MM.1S (cell line): ENCODE data around the gene TROAP.

ENCODE experiments used
- CTCF ChIP-seq: fragments of 300-600 bp; sonication (generic); IDR thresholded peaks from 2 replicates; pipeline ENCODE4 v1.5.1; 2016; ENCODE audit warnings: antibody characterized with exemption, low read length, mixed read lengths
- EZH2phosphoT487 ChIP-seq: fragments of 300-600 bp; sonication (generic); IDR thresholded peaks from 2 replicates; pipeline ENCODE4 v1.6.1; 2018; ENCODE audit warnings: antibody characterized with exemption, low read length

DNA sequence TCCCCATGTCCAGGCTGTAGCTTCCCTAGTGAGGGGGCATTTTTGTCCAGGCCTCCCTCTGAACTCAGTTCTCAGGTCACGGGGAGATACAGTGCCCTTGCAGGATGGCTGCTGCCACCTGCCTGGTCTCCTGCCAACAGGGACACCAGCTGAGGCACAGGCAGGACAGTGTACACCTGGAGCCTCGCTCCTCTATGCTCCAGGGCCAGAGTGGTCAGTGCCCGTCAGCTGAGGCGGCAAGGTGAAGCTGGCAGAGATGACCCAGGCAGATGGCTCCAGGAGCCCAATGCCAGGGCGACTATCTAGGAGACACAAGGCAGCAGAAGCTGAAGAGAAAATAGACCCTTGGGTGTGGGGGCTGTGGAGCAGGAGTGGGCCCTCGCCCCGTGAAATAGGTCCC is 45.6 kb upstream of the TROAP start:
- TF ChIP-seq CTCF (no peak), EZH2phosphoT487 (no peak)
